ENCODE results near the gene YWHAH.

DNA sequence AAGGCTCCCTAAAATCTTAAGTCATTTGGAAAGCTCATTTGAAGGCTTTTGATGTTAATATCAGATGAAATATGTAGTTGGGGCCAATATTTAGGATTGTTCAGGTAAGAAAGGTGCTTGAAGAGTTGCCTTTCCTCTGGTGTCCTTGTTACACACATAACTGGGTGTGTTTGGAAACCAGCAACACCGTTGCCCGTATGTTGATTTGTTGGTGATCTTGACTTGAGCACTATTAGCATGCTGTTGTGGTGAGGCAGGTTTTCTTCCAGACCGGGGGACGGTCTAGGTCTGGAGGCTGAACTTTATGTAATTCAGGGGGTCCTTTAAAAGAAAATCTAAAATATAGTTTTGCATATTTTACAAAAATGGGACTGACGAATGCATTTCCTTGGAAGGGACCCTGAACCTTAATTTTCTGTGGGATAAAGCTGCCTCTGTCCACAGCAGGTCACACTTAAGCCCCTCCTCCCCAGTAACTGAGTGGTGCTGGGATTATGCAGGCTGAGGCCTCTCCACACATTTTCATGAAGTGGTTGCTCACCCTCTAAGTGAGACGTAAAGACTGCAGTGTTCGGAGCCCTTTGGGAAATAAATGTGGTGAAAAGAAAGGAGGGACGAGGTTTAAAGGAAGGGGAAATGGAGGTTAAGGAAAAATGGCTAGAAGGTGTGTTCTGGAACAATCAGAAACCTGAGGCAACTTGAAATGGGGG lies 1.8 kb downstream of the YWHAH start:
- TF ChIP-seq, protein P1, sequence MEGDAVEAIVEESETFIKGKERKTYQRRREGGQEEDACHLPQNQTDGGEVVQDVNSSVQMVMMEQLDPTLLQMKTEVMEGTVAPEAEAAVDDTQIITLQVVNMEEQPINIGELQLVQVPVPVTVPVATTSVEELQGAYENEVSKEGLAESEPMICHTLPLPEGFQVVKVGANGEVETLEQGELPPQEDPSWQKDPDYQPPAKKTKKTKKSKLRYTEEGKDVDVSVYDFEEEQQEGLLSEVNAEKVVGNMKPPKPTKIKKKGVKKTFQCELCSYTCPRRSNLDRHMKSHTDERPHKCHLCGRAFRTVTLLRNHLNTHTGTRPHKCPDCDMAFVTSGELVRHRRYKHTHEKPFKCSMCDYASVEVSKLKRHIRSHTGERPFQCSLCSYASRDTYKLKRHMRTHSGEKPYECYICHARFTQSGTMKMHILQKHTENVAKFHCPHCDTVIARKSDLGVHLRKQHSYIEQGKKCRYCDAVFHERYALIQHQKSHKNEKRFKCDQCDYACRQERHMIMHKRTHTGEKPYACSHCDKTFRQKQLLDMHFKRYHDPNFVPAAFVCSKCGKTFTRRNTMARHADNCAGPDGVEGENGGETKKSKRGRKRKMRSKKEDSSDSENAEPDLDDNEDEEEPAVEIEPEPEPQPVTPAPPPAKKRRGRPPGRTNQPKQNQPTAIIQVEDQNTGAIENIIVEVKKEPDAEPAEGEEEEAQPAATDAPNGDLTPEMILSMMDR (tag by site-specific recombination; IDR thresholded peaks at IDR 0.05) = no peak
- no peak for TF ChIP-seq ZNF785 (tag by site-specific recombination; IDR thresholded peaks at IDR 0.05)
- no peak for TF ChIP-seq ZNF529 (tag by site-specific recombination; IDR thresholded peaks at IDR 0.05; ENCODE audit: insufficient replicate concordance)
- TF ChIP-seq YY2 (tag by site-specific recombination; IDR thresholded peaks at IDR 0.05) = no peak
- no peak for TF ChIP-seq BCL11A (tag by site-specific recombination; IDR thresholded peaks at IDR 0.05; ENCODE audit: low read depth)
- TF ChIP-seq TCF7L2 (IDR thresholded peaks at IDR 0.05; ENCODE audit: borderline replicate concordance, low read depth, low read length) = no peak
- no peak for TF ChIP-seq YY1 (tag by site-specific recombination; IDR thresholded peaks at IDR 0.05)
- no peak for TF ChIP-seq KLF16 (tag by site-specific recombination; IDR thresholded peaks at IDR 0.05)
- TF ChIP-seq ZFP37 (tag by site-specific recombination; IDR thresholded peaks at IDR 0.05) = no peak
- no peak for TF ChIP-seq ZNF239 (tag by site-specific recombination; IDR thresholded peaks at IDR 0.05)
- no peak for TF ChIP-seq GLI4 (tag by site-specific recombination; IDR thresholded peaks at IDR 0.05)
- TF ChIP-seq ZSCAN30 (tag by site-specific recombination; IDR thresholded peaks at IDR 0.05) = no peak

Data from HEK293 (cell line).